Measurements from ENCODE around the gene VSTM2B. TPM values are rescaled to one million over a fixed set of nuclear protein-coding genes. Genes with fewer than 3 reads are reported as not detected.

VSTM2B gene
- total RNA-seq, 1 experiment from 2014 or later, result 0.31 TPM

DNA sequence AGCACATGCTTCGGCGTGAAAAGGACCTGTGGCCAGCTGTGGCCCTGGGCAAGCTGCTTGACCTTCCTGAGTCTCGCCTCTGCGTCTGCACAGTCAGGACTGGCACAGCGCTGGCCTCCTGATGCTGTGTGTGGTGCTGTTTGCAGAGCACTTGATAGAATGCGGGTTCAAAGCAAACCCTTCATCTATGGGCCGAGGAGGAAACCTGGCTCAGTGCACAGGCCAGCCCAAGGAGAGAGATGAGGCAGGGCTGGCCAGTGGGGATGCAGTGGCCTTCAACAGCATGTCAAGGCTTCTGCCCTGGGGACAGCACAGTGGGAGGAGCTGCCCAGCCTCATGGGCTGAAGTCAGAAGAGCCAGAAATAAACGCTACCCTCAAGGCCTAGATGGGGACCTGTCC lies 21.3 kb upstream of the VSTM2B start:
- TF ChIP-seq, protein P1, sequence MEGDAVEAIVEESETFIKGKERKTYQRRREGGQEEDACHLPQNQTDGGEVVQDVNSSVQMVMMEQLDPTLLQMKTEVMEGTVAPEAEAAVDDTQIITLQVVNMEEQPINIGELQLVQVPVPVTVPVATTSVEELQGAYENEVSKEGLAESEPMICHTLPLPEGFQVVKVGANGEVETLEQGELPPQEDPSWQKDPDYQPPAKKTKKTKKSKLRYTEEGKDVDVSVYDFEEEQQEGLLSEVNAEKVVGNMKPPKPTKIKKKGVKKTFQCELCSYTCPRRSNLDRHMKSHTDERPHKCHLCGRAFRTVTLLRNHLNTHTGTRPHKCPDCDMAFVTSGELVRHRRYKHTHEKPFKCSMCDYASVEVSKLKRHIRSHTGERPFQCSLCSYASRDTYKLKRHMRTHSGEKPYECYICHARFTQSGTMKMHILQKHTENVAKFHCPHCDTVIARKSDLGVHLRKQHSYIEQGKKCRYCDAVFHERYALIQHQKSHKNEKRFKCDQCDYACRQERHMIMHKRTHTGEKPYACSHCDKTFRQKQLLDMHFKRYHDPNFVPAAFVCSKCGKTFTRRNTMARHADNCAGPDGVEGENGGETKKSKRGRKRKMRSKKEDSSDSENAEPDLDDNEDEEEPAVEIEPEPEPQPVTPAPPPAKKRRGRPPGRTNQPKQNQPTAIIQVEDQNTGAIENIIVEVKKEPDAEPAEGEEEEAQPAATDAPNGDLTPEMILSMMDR (conservative IDR thresholded peaks at IDR 0.05), result no peak
- H4K20me1 ChIP-seq (ENCODE audit: control insufficient read depth, insufficient read depth, insufficient read length), result no peaks in the 10 kb centered on the region
- H3K18ac ChIP-seq (ENCODE audit: insufficient read length, low read depth, low read length), result no peak overlapping the region
- no peaks in the 10 kb centered on the region; the same call in 1 of the 2 replicates for H3K4me1 ChIP-seq (ENCODE audit: insufficient read depth, low read length)
- H4K5ac ChIP-seq (ENCODE audit: insufficient read length, low read depth, low read length), result no peak overlapping the region
- peaks cover 5% of the 10 kb centered on the region for H3K27me3 Mint-ChIP-seq (ENCODE audit: low read depth)
- H4K91ac ChIP-seq (ENCODE audit: insufficient read length, low read depth, low read length), result no peak overlapping the region
- H2BK20ac ChIP-seq (ENCODE audit: low read depth, low read length, poor library complexity, severe bottlenecking), result no peak overlapping the region
- no peaks in the 10 kb centered on the region for H3K23me2 ChIP-seq (ENCODE audit: insufficient read length, low read depth, low read length, poor library complexity, severe bottlenecking)
- WGBS (ENCODE audit: extremely low coverage, insufficient read length, low lambda C conversion rate), result no CpG with 5 or more reads among the region's 8 CpGs
- H3K36me3 Mint-ChIP-seq (ENCODE audit: insufficient read depth in 1 of 3, low read depth in 3 of 3), result no peaks in the 10 kb centered on the region
- H2BK12ac ChIP-seq (ENCODE audit: insufficient read length, low read depth, low read length), result no peak overlapping the region
- no peaks in the 10 kb centered on the region for H3K27me3 ChIP-seq (ENCODE audit: insufficient read depth, low read length)
- no peaks in the 10 kb centered on the region for H3K79me2 ChIP-seq (ENCODE audit: insufficient read depth, low read length)
- no peak overlapping the region for H3K56ac ChIP-seq (ENCODE audit: insufficient read length, low read depth, low read length)
- H4K8ac ChIP-seq (replicated peaks; ENCODE audit: insufficient read length, low read depth, low read length), result no peak overlapping the region
- no peak overlapping the region for H2BK5ac ChIP-seq (ENCODE audit: insufficient read length, low read length)
- no peak overlapping the region for H2BK120ac ChIP-seq (ENCODE audit: low read depth, low read length, poor library complexity, severe bottlenecking)
- H3K4me2 ChIP-seq (ENCODE audit: insufficient read depth, insufficient read length, low read length), result no peak overlapping the region
- H3K4me1 Mint-ChIP-seq, result peaks cover 10 to 11% of the 10 kb centered on the region in 2 experiments
- no peak overlapping the region for H3K4ac ChIP-seq (ENCODE audit: low read depth, low read length)
- no peaks in the 10 kb centered on the region for H3K9me3 ChIP-seq (ENCODE audit: control insufficient read depth, low read depth, low read length)
- no peak overlapping the region for H3K23ac ChIP-seq (ENCODE audit: insufficient read length, low read depth, low read length)
- no peak for DNase-seq
- no peak overlapping the region; a peak in 1 of 7 replicates for H3K27ac Mint-ChIP-seq
- no peak overlapping the region for H3K14ac ChIP-seq (ENCODE audit: insufficient read depth, low read length)
- H3K9me3 Mint-ChIP-seq, result no peaks in the 10 kb centered on the region; a peak in 1 of 5 replicates
- no peak overlapping the region for H2AK5ac ChIP-seq (ENCODE audit: insufficient read length, low read length)
- H3K4me3 Mint-ChIP-seq, result no peak overlapping the region
- no peak overlapping the region for H3T11ph ChIP-seq (ENCODE audit: low read length)
- no peak overlapping the region for H2AFZ ChIP-seq (ENCODE audit: low read length)
- H3K79me1 ChIP-seq (ENCODE audit: insufficient read depth, low read depth, low read length, poor library complexity, severe bottlenecking), result no peaks in the 10 kb centered on the region
- H3K27ac ChIP-seq (ENCODE audit: insufficient read length, low read depth, low read length), result no peak overlapping the region
- no peak overlapping the region for H2BK15ac ChIP-seq (ENCODE audit: low read depth, low read length)
- H3K9ac ChIP-seq (ENCODE audit: extremely low read depth, insufficient read length, low read length), result no peak overlapping the region
